ENCODE data around the gene GPR142.

DNA sequence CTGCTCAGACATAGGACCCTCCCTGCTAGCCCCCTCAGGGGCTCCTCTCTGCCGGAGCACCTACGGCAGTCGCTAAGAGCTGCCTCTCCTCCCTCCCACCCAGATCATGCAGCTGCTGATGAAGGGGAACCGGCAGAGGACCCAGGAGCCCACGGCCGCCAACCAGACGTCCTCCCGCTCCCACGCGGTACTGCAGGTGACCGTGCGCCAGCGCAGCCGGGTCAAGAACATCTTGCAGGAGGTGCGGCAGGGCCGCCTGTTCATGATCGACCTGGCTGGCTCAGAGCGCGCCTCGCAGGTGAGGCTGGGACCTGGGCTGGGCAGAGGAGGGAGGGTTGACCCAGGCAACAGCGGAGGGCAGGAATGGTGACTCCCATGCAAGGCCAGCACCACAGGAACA is 22.6 kb upstream of the GPR142 start:
- TF ChIP-seq GATA3 (IDR thresholded peaks at IDR 0.05; ENCODE audit: low read depth, low read length) (no peak), GATA2 (IDR thresholded peaks at IDR 0.05; ENCODE audit: low read depth, low read length) (no peak)
